ENCODE results near the gene RAPGEF2.

Gene RAPGEF2

DNA sequence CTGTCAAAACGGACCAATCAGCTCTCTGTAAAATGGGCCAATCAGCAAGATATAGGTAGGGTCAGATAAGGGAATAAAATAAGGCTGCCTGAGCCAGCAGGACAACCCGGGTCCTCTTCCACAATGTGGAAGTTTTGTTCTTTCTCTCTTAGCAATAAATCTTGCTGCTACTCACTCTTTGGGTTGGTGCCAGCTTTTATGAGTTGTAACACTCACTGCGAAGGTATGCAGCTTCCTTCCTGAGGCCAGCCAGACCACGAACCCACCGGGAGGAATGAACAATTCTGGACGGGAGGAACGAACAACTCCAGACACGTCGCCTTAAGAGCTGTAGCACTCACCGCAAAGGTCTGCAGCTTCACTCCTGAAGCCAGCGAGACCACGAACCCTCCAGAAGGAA is 287.8 kb downstream of the RAPGEF2 start:
- in situ Hi-C loops (cut with MboI; ENCODE audit: low sequenced_read_pairs), result no loop called here

DNA sequence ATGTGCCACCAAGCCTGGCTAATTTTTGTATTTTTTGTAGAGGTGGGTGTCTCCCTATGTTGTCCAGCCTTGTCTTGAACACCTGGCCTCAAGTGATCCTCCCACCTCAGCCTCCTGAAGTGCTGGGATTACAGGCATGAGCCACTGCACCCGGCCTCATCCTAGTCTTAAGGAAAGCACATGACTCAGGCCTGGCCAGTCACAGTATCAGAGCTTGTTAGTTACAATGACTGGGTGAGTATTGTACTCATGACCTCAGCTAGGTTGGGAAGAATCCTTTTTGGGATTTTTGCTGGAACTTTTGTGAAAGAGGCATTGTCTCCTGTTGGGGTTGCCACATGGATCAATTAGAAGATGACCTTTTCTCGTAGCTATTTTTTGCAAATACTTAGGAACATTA is 292.8 kb downstream of the RAPGEF2 start:
- in situ Hi-C loops (cut with MboI; ENCODE audit: low sequenced_read_pairs), result no loop called here

DNA sequence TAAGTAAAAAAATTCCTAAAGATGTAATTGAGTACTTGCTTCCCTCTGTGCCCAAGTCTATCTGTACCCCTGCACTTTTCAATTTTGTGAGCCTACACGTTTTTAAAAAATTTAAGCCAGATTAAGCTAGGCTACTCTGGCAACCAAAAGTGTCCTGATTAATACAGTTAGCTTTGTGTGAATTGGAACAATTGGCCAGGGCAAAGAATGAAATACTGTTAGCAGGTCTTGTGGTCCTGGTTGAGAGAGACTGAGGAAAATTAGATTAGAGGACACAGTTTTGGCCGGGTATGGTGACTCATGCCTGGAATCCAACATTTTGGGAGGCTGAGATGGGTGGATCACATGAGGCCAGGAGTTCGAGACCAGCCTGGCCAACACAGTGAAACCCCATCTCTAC is 293.3 kb downstream of the RAPGEF2 start:
- in situ Hi-C loops (cut with MboI; ENCODE audit: low sequenced_read_pairs), result no loop called here

DNA sequence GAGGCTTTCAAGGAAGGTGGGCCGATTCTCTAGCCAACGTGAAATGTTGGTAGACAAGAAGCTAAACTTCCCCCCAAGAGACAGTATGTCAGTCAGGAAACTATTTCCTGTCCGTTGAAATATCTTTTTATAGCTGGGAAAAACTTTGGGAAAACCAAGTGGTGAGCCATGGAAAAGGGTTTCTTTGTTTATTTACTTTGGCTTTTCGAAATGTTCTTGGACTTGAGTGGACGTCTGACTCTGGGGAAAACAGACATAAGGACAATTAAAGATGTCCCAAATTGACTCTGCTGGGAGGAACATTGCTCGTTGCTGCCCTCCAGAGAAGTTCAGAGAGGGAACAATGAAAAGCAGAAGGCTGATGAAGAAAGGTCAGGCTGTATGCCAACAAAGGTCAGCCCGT is 295.4 kb downstream of the RAPGEF2 start:
- in situ Hi-C loops (cut with MboI; ENCODE audit: low sequenced_read_pairs), result no loop called here

DNA sequence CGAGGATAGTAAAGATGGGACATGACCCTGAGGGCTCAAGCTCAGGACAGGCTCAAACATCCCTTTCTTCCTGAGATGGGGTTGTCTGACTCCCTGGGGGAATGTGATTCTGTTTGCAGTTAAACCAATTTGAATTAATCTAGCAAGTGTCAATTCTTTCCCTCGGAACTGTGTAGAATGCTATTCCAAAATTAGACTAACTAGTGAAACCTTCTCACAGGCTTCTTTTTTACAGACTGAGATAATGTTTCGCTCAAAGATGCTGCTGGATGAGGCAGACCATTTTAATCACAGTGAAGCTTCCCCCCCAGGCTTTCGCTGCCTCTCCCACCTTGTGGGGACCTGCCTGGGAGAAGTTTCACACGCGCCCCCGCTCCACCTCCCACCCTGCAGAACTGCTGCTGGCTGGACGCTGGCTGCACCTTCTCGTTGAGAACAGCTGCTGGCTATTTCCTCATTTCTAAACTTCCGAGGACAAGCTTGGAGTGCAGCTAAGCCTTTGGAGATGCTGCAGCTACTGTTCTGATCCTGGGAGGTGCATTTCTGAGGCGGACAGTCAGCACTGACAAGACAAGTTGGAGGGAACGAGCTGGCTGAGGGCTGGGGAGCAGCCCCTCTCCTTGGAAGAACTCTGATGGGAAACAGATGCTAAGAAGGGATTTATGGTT is 297.8 kb downstream of the RAPGEF2 start:
- in situ Hi-C loops (cut with MboI; ENCODE audit: low sequenced_read_pairs), result no loop called here

DNA sequence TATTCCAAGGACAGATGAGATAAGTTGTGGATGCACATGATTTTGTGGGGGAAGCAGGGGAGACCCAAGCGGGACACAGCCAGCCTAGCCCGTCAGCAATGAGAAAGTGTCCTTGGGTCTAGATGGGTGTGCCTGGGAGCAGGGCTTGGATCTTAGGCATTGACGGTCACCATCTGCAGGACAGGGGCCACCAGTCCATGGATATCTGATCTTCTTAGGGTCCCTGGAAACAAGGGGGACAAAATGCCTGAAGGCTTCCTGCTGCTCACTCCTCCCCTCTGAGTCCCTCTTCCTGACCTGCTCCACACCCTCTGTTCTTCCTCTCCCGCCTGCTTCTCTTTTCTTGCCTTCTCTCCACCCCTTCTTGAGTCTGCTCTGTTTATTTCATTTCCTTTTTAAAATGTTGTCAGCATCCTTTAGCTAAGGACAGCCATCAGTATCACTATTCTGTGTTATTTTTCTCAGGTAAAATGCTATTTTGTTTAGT is 298.4 kb downstream of the RAPGEF2 start:
- in situ Hi-C loops (cut with MboI; ENCODE audit: low sequenced_read_pairs), result no loop called here

DNA sequence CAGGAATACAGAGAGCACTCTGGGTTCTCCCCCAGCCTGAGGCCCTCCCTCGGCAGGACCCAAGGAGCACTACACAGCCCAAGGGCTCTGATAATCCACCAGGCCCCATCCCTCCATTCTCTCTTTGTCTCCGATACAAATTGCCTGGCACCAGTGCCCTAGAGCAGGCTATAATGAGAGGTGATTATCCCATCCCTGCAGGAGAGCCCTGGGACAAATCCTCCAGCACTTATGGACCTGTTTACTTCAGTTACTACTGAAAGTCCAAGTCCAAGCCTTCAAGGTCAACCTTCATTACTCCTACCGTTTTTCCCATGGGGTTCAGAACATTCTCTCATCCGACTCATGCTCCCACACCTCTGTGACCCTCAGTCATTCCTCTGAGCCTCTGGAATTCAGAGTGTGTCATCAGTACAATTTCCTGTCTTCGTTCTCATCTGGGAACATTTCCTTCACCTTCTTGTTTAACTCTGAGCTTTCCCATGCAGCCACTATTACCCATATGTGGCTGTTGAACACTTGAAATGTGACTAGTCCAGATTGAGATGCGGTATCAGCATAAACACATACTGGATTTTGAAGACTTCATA is 299.0 kb downstream of the RAPGEF2 start:
- in situ Hi-C loops (cut with MboI; ENCODE audit: low sequenced_read_pairs), result no loop called here
